MM.1S (cell line): ENCODE measurements around the gene SIM2.

ENCODE experiments used
- EZH2 ChIP-seq: fragments of 300-600 bp; sonication (generic); optimal IDR thresholded peaks from 2 replicates; pipeline ENCODE3; 2017; ENCODE audit warnings: low read depth, mild to moderate bottlenecking, antibody characterized with exemption, low read length, mixed read lengths
- EZH2phosphoT487 ChIP-seq: fragments of 300-600 bp; sonication (generic); IDR thresholded peaks from 2 replicates; pipeline ENCODE4 v1.6.1; 2018; ENCODE audit warnings: antibody characterized with exemption, low read length
- TF ChIP-seq, protein P1 (sequence below): fragments of 300-600 bp; sonication (generic); IDR thresholded peaks from 2 replicates; pipeline ENCODE4 v1.5.1; 2016; ENCODE audit warnings: antibody characterized with exemption, low read length, mixed read lengths

DNA sequence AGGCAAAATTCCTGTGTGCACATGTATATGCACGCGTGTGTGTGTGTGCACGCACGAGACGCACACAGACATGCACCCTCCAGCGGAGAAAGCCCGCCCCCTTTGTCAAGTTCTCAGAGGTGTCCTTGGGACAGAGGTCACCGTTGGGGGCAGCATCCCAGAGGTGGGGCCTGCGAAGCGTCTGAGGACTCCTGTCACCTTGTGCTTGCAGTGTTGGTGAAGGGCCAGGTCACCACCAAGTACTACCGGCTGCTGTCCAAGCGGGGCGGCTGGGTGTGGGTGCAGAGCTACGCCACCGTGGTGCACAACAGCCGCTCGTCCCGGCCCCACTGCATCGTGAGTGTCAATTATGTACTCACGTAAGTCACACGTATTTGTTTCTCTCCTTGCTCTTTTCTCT is 42.6 kb downstream of the SIM2 start:
- TF ChIP-seq EZH2phosphoT487 (no peak), EZH2 (no peak)
- TF ChIP-seq, protein P1, sequence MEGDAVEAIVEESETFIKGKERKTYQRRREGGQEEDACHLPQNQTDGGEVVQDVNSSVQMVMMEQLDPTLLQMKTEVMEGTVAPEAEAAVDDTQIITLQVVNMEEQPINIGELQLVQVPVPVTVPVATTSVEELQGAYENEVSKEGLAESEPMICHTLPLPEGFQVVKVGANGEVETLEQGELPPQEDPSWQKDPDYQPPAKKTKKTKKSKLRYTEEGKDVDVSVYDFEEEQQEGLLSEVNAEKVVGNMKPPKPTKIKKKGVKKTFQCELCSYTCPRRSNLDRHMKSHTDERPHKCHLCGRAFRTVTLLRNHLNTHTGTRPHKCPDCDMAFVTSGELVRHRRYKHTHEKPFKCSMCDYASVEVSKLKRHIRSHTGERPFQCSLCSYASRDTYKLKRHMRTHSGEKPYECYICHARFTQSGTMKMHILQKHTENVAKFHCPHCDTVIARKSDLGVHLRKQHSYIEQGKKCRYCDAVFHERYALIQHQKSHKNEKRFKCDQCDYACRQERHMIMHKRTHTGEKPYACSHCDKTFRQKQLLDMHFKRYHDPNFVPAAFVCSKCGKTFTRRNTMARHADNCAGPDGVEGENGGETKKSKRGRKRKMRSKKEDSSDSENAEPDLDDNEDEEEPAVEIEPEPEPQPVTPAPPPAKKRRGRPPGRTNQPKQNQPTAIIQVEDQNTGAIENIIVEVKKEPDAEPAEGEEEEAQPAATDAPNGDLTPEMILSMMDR, result no peak
